ENCODE data around the gene AGAP9.
"Not testable (repeated sequence)": the region's sequence is repeated elsewhere in the genome, so short reads cannot be mapped to it uniquely, and the experiment has no call there.

- TF ChIP-seq CTCF (IDR thresholded peaks at IDR 0.05; ENCODE audit: low read length): peak; percentile 20; the same call in 1 of the 2 replicates
- not testable (repeated sequence) for TF ChIP-seq EZH2 (optimal IDR thresholded peaks at IDR 0.05; ENCODE audit: low read depth, low read length)
Measured at GRCh38 chr10:47461261-47461687, 62.2 kb downstream of the AGAP9 start.

Data from MM.1S (cell line).